CD4-positive, alpha-beta T cell treated with Interleukin-6 at 100 ng/mL for 8 hours (primary cell): ENCODE data around the gene SOX6.
"Not testable (repeated sequence)": the region's sequence is repeated elsewhere in the genome, so short reads cannot be mapped to it uniquely, and the experiment has no call there.

Experiments
- DNase-seq: peaks from one replicate; pipeline ENCODE4 v3.0.0-alpha.2; 2020; ENCODE audit warnings: mixed read lengths, low spot score

The SOX6 gene

GRCh38 chr11:16148301-16148931 lies 207.9 kb downstream of the SOX6 start:
- no peak for DNase-seq

- not testable (repeated sequence) for DNase-seq
These were observed 209.4 kb downstream of the SOX6 start for GRCh38 chr11:16146980-16147379.

GRCh38 chr11:16141614-16142013 lies 214.7 kb downstream of the SOX6 start:
- not testable (repeated sequence) for DNase-seq

- not testable (repeated sequence) for DNase-seq
These were observed 215.2 kb downstream of the SOX6 start for GRCh38 chr11:16141162-16141561.

GRCh38 chr11:16136792-16137390 lies 219.5 kb downstream of the SOX6 start:
- DNase-seq, result no peak

- DNase-seq, result no peak
These were observed 222.5 kb downstream of the SOX6 start for GRCh38 chr11:16133867-16134266.

- DNase-seq, result no peak
These were observed 228.6 kb downstream of the SOX6 start for GRCh38 chr11:16127732-16128131.

GRCh38 chr11:16126362-16126761 lies 230.0 kb downstream of the SOX6 start:
- DNase-seq, result no peak

GRCh38 chr11:16125796-16126195 lies 230.6 kb downstream of the SOX6 start:
- DNase-seq, result no peak

GRCh38 chr11:16124390-16124789 lies 232.0 kb downstream of the SOX6 start:
- no peak for DNase-seq

GRCh38 chr11:16121853-16122252 lies 234.5 kb downstream of the SOX6 start:
- no peak for DNase-seq

- DNase-seq, result no peak
These were observed 236.3 kb downstream of the SOX6 start for GRCh38 chr11:16120008-16120407.

- DNase-seq, result no peak
These were observed 238.2 kb downstream of the SOX6 start for GRCh38 chr11:16117989-16118756.

- no peak for DNase-seq
These were observed 241.1 kb downstream of the SOX6 start for GRCh38 chr11:16114978-16115871.

GRCh38 chr11:16114431-16114830 lies 241.9 kb downstream of the SOX6 start:
- DNase-seq, result no peak

GRCh38 chr11:16111690-16112089 lies 244.7 kb downstream of the SOX6 start:
- DNase-seq, result no peak

- no peak for DNase-seq
These were observed 245.5 kb downstream of the SOX6 start for GRCh38 chr11:16110886-16111285.

GRCh38 chr11:16099343-16099900 lies 256.9 kb downstream of the SOX6 start:
- DNase-seq, result no peak

- no peak for DNase-seq
These were observed 257.7 kb downstream of the SOX6 start for GRCh38 chr11:16098526-16099205.

- no peak for DNase-seq
These were observed 258.8 kb downstream of the SOX6 start for GRCh38 chr11:16097543-16097942.

- no peak for DNase-seq
These were observed 260.0 kb downstream of the SOX6 start for GRCh38 chr11:16096336-16096735.
